ENCODE results near the gene TMEM269. TPM values are rescaled to one million over a fixed set of nuclear protein-coding genes. Genes with fewer than 3 reads are reported as not detected.

Gene TMEM269
- total and polyA plus RNA-seq, 9 of the 15 experiments (the other 6 are each of a cell fraction or from before 2014, with no cell fraction given) = 0.09 to 0.49 (median 0.21) TPM

DNA sequence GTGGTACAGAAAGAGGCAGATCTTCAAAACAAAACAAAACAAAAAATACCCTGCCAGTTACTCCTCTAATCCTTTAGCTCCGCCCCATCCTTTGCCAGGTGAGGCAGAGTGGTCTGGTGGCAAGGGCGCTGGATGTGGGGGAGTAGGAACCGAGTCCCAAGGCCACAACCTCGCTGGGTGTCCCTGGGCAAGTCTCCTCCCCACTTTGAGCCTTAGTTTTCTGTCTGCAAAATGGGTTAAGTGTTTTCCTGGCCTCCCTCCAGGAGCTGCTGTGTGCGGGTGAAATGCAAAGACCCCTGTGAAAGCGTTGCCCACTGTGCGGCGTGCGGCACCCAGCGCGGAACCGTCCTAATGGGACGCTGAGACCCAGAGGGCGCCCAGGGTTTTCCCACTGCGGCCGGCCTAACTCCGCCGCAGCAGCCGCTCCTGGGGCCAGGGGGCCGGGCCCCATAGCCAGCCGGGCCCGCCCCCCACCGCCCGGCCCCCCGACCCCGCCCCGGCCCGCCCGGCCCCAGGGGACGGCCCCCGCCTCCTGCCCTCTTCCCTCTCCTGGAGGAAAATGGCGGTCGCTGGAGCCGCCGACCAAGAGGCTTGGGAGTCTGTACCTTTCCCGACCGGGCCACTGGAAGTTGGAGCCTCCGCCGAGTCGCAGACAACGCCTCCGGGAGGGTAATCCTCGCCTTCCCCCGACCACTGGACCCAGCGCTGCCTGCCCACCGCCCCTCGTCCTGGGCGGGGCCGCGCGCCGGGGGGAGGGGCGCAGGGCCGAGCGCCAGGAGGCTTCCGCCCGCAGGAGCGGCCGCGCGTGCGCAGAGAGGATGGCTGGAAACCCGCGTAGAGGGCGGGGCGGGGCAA, 32.0 kb downstream of the TMEM269 start, which contains the start of the genes ERMAP and SVBP (continued):
- TF ChIP-seq, protein P1, sequence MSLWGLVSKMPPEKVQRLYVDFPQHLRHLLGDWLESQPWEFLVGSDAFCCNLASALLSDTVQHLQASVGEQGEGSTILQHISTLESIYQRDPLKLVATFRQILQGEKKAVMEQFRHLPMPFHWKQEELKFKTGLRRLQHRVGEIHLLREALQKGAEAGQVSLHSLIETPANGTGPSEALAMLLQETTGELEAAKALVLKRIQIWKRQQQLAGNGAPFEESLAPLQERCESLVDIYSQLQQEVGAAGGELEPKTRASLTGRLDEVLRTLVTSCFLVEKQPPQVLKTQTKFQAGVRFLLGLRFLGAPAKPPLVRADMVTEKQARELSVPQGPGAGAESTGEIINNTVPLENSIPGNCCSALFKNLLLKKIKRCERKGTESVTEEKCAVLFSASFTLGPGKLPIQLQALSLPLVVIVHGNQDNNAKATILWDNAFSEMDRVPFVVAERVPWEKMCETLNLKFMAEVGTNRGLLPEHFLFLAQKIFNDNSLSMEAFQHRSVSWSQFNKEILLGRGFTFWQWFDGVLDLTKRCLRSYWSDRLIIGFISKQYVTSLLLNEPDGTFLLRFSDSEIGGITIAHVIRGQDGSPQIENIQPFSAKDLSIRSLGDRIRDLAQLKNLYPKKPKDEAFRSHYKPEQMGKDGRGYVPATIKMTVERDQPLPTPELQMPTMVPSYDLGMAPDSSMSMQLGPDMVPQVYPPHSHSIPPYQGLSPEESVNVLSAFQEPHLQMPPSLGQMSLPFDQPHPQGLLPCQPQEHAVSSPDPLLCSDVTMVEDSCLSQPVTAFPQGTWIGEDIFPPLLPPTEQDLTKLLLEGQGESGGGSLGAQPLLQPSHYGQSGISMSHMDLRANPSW (CRISPR knock-in tag; IDR thresholded peaks at IDR 0.05) = no peak
- TF ChIP-seq, protein P2, sequence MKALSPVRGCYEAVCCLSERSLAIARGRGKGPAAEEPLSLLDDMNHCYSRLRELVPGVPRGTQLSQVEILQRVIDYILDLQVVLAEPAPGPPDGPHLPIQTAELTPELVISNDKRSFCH (CRISPR knock-in tag; IDR thresholded peaks at IDR 0.05) = no peak
- TF ChIP-seq, protein P2 (tag; IDR thresholded peaks at IDR 0.05) = no peak
- no peak for TF ChIP-seq NR1H2 (CRISPR knock-in tag; IDR thresholded peaks at IDR 0.05)
- no peak for TF ChIP-seq SREBF1 (IDR thresholded peaks at IDR 0.05; ENCODE audit: borderline replicate concordance, low read depth, low read length)
- TF ChIP-seq, protein P3, sequence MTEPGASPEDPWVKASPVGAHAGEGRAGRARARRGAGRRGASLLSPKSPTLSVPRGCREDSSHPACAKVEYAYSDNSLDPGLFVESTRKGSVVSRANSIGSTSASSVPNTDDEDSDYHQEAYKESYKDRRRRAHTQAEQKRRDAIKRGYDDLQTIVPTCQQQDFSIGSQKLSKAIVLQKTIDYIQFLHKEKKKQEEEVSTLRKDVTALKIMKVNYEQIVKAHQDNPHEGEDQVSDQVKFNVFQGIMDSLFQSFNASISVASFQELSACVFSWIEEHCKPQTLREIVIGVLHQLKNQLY (CRISPR knock-in tag; conservative IDR thresholded peaks at IDR 0.05) = no peak
- TF ChIP-seq ZNF143 (CRISPR knock-in tag; IDR thresholded peaks at IDR 0.05) = no peak
- no peak for TF ChIP-seq RFX5 (IDR thresholded peaks at IDR 0.05; ENCODE audit: low read depth, low read length)
- no peak for TF ChIP-seq CBX3 (IDR thresholded peaks at IDR 0.05; ENCODE audit: borderline replicate concordance in 1 of 2, low read length in 2 of 2)
- TF ChIP-seq, protein P4, sequence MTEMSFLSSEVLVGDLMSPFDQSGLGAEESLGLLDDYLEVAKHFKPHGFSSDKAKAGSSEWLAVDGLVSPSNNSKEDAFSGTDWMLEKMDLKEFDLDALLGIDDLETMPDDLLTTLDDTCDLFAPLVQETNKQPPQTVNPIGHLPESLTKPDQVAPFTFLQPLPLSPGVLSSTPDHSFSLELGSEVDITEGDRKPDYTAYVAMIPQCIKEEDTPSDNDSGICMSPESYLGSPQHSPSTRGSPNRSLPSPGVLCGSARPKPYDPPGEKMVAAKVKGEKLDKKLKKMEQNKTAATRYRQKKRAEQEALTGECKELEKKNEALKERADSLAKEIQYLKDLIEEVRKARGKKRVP (CRISPR knock-in tag; IDR thresholded peaks at IDR 0.05) = no peak
- TF ChIP-seq KDM5B (IDR thresholded peaks at IDR 0.05; ENCODE audit: insufficient replicate concordance, low read depth, low read length) = peak; percentile 83
- no peak for TF ChIP-seq ZFP36 (IDR thresholded peaks at IDR 0.05; ENCODE audit: low read depth, low read length, partially characterized antibody)
- TF ChIP-seq MCM5 (IDR thresholded peaks at IDR 0.05; ENCODE audit: low read depth) = no peak
- no peak for TF ChIP-seq ZNF609 (CRISPR knock-in tag; IDR thresholded peaks at IDR 0.05; ENCODE audit: borderline replicate concordance)
- no peak for TF ChIP-seq FOXK1 (CRISPR knock-in tag; IDR thresholded peaks at IDR 0.05; ENCODE audit: borderline replicate concordance)
- no peak for TF ChIP-seq POU5F1 (IDR thresholded peaks at IDR 0.05; ENCODE audit: borderline replicate concordance, low read depth, low read length, partially characterized antibody)
- TF ChIP-seq ZFX (CRISPR knock-in tag; IDR thresholded peaks at IDR 0.05) = peak; percentile 84
